Hippocampal formation (tissue), 2 donors: ENCODE data around the gene CDK8.

Experiments used
- DNase-seq, 2 donors: peaks; one replicate each; lab custom pipeline; 2025; lab: John Stamatoyannopoulos, UW

The CDK8 gene

DNA sequence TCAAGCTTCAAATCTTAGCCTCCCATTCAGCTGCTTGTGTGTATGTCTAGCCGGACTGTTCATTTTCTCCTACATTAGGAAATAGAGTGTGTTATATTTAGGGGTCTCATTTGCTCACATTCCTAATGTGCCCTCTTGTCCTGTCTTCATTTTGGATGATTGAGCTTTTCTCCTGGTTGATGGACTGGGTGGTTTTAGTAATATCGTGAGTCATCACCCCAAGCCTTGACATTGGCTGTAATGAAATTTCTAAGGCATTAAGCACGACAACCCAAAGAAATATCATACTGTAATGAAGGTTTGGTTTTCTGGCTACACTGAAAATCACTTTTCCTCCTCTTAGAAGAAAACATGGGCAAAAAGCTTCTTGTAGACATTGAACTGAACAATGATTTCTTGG is 192.8 kb downstream of the CDK8 start:
- no peak for DNase-seq

DNA sequence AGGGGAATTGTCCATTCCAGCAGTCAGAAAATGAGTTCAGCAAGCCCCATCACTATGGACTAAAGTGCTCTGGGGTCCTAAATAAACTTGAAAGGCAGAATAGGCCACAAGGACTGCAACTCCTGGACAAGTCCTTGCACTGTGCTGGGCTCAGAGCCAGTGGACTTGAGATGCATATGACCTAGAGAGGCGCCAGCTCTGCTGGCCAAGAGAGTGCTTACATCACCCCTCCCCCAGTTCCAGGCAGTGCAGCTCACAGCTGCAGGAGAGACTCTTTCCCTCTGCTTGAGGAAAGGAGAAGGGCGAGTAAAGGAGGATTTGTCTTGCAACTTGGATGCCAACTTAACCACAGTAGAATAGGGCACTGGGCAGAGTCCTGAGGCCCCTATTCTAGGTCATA is 194.1 kb downstream of the CDK8 start:
- DNase-seq, result no peak

DNA sequence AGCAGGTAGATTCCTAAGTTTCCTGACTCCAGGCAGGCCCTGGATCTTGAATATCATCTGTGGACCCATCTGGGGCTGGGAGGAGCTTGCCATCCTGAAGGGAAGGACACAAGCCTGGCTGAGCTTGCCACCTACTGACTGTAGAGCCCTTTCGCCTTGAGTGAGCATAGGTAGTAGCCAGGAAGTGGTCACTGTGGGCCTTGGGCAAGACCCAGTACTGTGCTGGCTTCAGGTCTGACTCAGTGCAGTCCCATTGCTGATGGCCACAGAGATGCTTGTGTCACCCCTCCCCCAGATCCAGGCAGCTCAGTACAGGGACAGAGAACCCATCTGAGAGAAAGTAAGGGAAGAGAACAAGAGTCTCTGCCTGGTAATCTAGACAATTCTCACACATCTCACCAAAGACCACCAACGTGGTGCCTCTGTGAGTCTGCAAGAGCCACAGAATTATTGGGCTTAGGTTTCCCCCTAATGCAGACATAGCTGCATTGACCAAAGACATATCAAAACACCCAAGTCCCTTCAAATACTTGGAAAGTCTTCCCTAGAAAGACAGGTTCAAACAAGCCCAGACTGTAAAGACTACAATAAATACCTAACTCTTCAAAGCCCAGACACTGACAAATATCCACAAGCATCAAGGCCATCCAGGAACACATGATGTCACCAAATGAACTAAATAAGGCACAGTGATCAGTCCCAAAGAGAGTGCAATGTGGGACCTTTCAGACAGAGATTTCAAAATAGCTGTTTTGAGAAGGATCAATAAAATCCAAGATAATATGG is 195.3 kb downstream of the CDK8 start:
- no peak for DNase-seq
